ENCODE measurements around the gene IFNGR1.

The IFNGR1 gene

DNA sequence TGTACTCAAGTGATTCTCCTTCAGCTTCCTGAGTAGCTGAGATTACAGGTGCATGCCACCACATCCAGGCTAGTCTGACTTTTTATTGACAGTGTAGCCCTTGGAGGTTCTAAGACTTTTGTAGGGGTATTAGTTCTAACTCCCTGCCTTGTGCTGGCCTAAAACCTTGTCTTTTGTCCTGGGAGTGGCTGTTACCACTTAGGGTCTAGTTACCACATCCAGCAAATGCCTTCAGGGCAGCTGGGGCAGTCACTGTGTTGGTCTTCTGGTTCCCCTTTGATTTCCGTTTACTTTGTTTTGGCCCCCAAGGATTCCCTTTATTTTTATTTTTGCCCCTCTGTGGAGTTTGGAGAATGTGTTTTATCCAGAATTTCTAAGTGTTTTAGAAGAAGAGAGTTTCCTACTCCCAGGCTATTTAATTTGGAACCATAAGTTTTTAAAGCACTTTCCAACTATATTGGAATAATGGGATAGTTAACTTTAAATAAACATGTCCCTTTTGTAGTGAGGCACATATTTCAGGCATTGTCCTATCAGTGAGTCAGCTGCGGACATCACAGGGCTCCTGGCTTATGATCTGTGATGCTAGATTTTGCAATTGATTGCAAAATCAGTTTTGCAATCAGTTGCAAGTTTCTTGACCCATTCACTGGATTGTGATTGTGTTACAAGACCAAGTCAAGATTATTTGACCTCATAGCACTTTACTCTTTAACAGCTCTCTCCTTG lies 70.7 kb downstream of the IFNGR1 start:
- no peak overlapping the region for H3K4me3 ChIP-seq (ENCODE audit: low read depth, low read length)
- TF ChIP-seq, protein P1, sequence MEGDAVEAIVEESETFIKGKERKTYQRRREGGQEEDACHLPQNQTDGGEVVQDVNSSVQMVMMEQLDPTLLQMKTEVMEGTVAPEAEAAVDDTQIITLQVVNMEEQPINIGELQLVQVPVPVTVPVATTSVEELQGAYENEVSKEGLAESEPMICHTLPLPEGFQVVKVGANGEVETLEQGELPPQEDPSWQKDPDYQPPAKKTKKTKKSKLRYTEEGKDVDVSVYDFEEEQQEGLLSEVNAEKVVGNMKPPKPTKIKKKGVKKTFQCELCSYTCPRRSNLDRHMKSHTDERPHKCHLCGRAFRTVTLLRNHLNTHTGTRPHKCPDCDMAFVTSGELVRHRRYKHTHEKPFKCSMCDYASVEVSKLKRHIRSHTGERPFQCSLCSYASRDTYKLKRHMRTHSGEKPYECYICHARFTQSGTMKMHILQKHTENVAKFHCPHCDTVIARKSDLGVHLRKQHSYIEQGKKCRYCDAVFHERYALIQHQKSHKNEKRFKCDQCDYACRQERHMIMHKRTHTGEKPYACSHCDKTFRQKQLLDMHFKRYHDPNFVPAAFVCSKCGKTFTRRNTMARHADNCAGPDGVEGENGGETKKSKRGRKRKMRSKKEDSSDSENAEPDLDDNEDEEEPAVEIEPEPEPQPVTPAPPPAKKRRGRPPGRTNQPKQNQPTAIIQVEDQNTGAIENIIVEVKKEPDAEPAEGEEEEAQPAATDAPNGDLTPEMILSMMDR (IDR thresholded peaks at IDR 0.05; ENCODE audit: control insufficient read depth, extremely low read depth, insufficient read depth) = no peak
- no peak for DNase-seq (ENCODE audit: low read depth)

Data from LNCaP clone FGC (cell line).